Osteoblast (primary cell): Measurements from ENCODE around the gene LY6G5C. TPM values are rescaled to one million over a fixed set of nuclear protein-coding genes. Genes with fewer than 3 reads are reported as not detected.

Experiments used
- DNase-seq: peaks from one replicate; pipeline ENCODE4 v3.0.0; 2011; ENCODE audit warnings: low spot score, mixed read lengths; ENCODE audit not compliant: insufficient read length; ENCODE audit errors: missing footprints
- H2AFZ ChIP-seq: 2 replicates; pipeline ENCODE4 v1.6.0; 2011; ENCODE audit warnings: mild to moderate bottlenecking, low read length
- H3K27ac ChIP-seq: 2 replicates; pipeline ENCODE4 v1.5.1; 2011; ENCODE audit warnings: mild to moderate bottlenecking, low read depth, low read length, moderate library complexity
- H3K27me3 ChIP-seq: 2 replicates; pipeline ENCODE4 v1.6.0; 2012; ENCODE audit warnings: mild to moderate bottlenecking, control low read depth, inconsistent platforms, low read length, moderate library complexity; ENCODE audit not compliant: insufficient read depth
- H3K36me3 ChIP-seq: 2 replicates; pipeline ENCODE4 v1.5.1; 2011; ENCODE audit warnings: mild to moderate bottlenecking, low read length, control low read depth, moderate library complexity; ENCODE audit not compliant: insufficient read depth
- H3K4me1 ChIP-seq: 2 replicates; pipeline ENCODE4 v1.5.1; 2011; ENCODE audit warnings: mild to moderate bottlenecking, low read length, control low read depth, moderate library complexity; ENCODE audit not compliant: insufficient read depth
- H3K4me2 ChIP-seq: 2 replicates; pipeline ENCODE4 v1.6.0; 2011; ENCODE audit warnings: mild to moderate bottlenecking, low read length; ENCODE audit not compliant: insufficient read depth
- H3K4me3 ChIP-seq: fragments of 200-600 bp; sonication (generic); 3 replicates; pipeline ENCODE4 v1.5.1; 2012; ENCODE audit warnings: mild to moderate bottlenecking, low read length, inconsistent platforms; ENCODE audit not compliant: insufficient read depth
- H3K79me2 ChIP-seq: 2 replicates; pipeline ENCODE4 v1.6.0; 2012; ENCODE audit warnings: mild to moderate bottlenecking, low read length, control low read depth, inconsistent platforms; ENCODE audit not compliant: insufficient read depth
- H3K9me3 ChIP-seq: 2 replicates; pipeline ENCODE4 v1.5.1; 2011; ENCODE audit warnings: low read depth, low read length, control low read depth
- H4K20me1 ChIP-seq: 2 replicates; pipeline ENCODE4 v1.6.0; 2012; ENCODE audit warnings: mild to moderate bottlenecking, low read length, control low read depth; ENCODE audit not compliant: insufficient read depth
- total RNA-seq: library from RNA; depleted of rRNA; stranded (reverse); fragments of >200 nt; gene quantifications from 2 replicates; pipeline ENCODE4 v1.2.3, GENCODE V29; 2012
- TF ChIP-seq, protein P1 (sequence below): IDR thresholded peaks from 2 replicates; pipeline ENCODE4 v1.5.1; 2011; ENCODE audit warnings: mild to moderate bottlenecking, low read depth, low read length, moderate library complexity; ENCODE audit errors: extremely low read depth

Gene LY6G5C
- total RNA-seq, 1 donor, result 0.72 TPM

DNA sequence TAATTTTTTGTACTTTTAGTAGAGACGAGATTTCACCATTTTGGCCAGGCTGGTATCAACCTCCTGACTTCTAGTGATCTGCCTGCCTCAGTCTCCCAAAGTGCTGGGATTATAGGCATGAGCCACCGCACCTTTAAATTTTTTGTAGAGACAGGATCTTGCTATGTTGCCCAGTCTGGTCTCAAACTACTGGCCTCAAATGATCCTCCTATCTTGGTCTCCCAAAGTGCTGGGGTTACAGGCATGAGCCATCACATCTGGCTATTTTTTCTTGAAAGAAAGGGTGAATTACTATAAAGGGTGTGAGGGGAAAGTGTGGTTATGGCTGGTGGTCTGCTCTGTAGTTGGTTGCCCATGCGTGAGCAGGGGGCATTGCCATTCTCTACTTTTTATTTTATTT is 27.4 kb upstream of the LY6G5C start:
- Histone ChIP-seq H3K36me3 (no peaks in the 10 kb centered on the region), H3K4me2 (no peak overlapping the region), H4K20me1 (no peaks in the 10 kb centered on the region), H3K9me3 (no peaks in the 10 kb centered on the region), H3K79me2 (no peaks in the 10 kb centered on the region), H3K27me3 (peaks cover 6% of the 10 kb centered on the region), H3K4me3 (no peak overlapping the region), H3K27ac (no peak overlapping the region), H3K4me1 (no peaks in the 10 kb centered on the region), H2AFZ (no peak overlapping the region)
- TF ChIP-seq, protein P1, sequence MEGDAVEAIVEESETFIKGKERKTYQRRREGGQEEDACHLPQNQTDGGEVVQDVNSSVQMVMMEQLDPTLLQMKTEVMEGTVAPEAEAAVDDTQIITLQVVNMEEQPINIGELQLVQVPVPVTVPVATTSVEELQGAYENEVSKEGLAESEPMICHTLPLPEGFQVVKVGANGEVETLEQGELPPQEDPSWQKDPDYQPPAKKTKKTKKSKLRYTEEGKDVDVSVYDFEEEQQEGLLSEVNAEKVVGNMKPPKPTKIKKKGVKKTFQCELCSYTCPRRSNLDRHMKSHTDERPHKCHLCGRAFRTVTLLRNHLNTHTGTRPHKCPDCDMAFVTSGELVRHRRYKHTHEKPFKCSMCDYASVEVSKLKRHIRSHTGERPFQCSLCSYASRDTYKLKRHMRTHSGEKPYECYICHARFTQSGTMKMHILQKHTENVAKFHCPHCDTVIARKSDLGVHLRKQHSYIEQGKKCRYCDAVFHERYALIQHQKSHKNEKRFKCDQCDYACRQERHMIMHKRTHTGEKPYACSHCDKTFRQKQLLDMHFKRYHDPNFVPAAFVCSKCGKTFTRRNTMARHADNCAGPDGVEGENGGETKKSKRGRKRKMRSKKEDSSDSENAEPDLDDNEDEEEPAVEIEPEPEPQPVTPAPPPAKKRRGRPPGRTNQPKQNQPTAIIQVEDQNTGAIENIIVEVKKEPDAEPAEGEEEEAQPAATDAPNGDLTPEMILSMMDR, result no peak
- no peak for DNase-seq

DNA sequence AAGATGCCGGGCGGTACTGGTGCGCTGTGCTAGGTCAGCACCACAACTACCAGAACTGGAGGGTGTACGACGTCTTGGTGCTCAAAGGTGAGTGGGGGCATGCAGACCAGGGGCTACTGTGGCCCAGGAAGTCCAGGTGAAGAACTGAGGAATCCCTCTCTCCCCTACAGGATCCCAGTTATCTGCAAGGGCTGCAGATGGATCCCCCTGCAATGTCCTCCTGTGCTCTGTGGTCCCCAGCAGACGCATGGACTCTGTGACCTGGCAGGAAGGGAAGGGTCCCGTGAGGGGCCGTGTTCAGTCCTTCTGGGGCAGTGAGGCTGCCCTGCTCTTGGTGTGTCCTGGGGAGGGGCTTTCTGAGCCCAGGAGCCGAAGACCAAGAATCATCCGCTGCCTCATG is 26.8 kb upstream of the LY6G5C start:
- Histone ChIP-seq H3K4me3 (no peak overlapping the region), H3K36me3 (no peaks in the 10 kb centered on the region), H4K20me1 (no peaks in the 10 kb centered on the region), H3K27ac (no peak overlapping the region), H3K4me2 (no peak overlapping the region), H3K4me1 (no peaks in the 10 kb centered on the region), H2AFZ (no peak overlapping the region), H3K27me3 (peaks cover 6% of the 10 kb centered on the region), H3K9me3 (no peaks in the 10 kb centered on the region), H3K79me2 (peaks cover 2% of the 10 kb centered on the region)
- DNase-seq, result peak; percentile 60
- TF ChIP-seq, protein P1, result no peak

DNA sequence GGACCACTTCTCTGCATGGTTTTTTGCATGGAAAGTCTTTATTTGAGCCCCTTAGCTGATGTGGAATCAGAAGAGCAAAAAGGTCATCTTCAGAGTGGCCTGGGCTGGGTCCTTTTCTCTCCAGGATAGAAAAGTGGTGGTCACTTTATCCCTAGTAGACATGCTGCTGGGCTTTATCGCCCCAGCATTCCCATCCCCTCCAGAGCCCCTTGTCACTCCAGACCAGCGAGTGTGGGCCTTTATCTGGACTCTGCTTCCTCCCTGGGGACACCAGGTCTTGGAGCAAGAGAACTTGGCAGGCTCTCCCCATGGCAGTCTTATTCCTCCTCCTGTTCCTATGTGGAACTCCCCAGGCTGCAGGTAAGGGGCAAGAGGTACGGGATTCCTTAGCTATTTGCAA is 25.7 kb upstream of the LY6G5C start, which contains the start of gene LY6G6F:
Gene LY6G6F, plus strand, starts transcription at position 268 of the 400 bp plus-strand sequence. Its CDS starts 41 bp downstream, at position 309.
- no peaks in the 10 kb centered on the region for H3K9me3 ChIP-seq
- no peaks in the 10 kb centered on the region for H3K27me3 ChIP-seq
- H3K27ac ChIP-seq, result no peak within 1 kb of the TSS
- H2AFZ ChIP-seq, result no peak within 1 kb of the TSS
- peaks cover 13% of the 10 kb centered on the region for H3K79me2 ChIP-seq
- no peak within 1 kb of the TSS for H3K4me2 ChIP-seq
- TF ChIP-seq, protein P1, result no peak
- peaks cover 8% of the 10 kb centered on the region for H3K4me1 ChIP-seq
- peaks cover 4% of the 10 kb centered on the region for H4K20me1 ChIP-seq
- no peak for DNase-seq
- no peak within 1 kb of the TSS for H3K4me3 ChIP-seq
- no peaks in the 10 kb centered on the region for H3K36me3 ChIP-seq

DNA sequence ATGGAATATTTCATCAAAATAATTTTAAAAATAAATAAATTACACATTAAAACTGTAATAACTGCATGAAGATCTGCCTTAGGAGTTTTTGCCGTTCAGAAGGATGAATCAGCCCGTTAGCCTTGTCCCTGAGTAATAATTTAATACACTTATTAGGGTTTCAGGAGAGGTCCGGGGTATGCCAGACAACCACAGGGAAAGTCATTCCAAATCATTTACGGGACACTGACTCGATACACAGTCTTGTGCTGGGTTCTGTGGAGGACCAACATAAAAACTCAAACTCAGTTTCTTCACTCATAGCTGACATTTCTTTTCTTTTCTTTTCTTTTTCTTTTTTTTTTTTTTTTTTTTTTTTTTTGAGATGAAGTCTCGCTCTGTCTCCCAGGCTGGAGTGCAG is 25.1 kb upstream of the LY6G5C start:
- H4K20me1 ChIP-seq, result peaks cover 6% of the 10 kb centered on the region
- TF ChIP-seq, protein P1, result no peak
- H3K36me3 ChIP-seq, result no peaks in the 10 kb centered on the region
- no peak for DNase-seq
- H3K4me2 ChIP-seq, result no peak overlapping the region
- H3K27ac ChIP-seq, result no peak overlapping the region
- H3K79me2 ChIP-seq, result peaks cover 19% of the 10 kb centered on the region
- no peak overlapping the region for H3K4me3 ChIP-seq
- peaks cover 10% of the 10 kb centered on the region for H3K4me1 ChIP-seq
- no peaks in the 10 kb centered on the region for H3K9me3 ChIP-seq
- no peak overlapping the region for H2AFZ ChIP-seq
- no peaks in the 10 kb centered on the region for H3K27me3 ChIP-seq
